ENCODE measurements around the gene JAK2.

DNA sequence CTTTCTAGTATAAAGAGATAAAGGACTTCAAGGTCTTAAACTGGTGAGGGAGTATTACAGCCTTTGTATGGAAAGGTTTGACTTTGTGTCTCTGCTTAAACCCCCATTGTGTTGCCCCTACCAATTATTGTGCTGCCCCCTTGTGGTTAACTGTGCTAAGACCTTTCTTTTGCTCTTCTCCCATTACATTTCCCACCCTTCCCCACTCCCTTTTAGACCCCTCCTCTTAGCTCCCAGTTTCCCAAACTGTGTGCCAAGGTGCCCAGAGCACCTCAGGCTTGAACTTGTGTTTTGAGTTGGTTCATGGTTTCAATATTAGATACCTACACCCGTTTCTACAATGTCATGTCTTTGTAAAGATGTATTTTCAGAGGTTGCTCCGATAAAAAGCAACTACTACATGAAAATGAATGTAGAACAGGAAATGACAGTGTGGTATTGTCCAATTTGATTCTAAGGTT, 2.9 kb downstream of the JAK2 start:
- TF ChIP-seq, protein P1, sequence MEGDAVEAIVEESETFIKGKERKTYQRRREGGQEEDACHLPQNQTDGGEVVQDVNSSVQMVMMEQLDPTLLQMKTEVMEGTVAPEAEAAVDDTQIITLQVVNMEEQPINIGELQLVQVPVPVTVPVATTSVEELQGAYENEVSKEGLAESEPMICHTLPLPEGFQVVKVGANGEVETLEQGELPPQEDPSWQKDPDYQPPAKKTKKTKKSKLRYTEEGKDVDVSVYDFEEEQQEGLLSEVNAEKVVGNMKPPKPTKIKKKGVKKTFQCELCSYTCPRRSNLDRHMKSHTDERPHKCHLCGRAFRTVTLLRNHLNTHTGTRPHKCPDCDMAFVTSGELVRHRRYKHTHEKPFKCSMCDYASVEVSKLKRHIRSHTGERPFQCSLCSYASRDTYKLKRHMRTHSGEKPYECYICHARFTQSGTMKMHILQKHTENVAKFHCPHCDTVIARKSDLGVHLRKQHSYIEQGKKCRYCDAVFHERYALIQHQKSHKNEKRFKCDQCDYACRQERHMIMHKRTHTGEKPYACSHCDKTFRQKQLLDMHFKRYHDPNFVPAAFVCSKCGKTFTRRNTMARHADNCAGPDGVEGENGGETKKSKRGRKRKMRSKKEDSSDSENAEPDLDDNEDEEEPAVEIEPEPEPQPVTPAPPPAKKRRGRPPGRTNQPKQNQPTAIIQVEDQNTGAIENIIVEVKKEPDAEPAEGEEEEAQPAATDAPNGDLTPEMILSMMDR (conservative IDR thresholded peaks at IDR 0.05; ENCODE audit: low read length) = peak; percentile 94
- TF ChIP-seq EZH2phosphoT487 (IDR thresholded peaks at IDR 0.05; ENCODE audit: borderline replicate concordance, low read depth, low read length) = no peak
